Peyer's patch (tissue), 4 donors: ENCODE results near the gene WDR38.

Experiments
- POLR2A ChIP-seq, 2 donors: fragments of 450-650 bp; IDR thresholded peaks; one replicate each; pipeline ENCODE4 v1.5.1; 2017; ENCODE audit warnings: antibody characterized with exemption in 2 of 2, mild to moderate bottlenecking in 2 of 2, moderate library complexity in 2 of 2
- TF ChIP-seq, protein P1 (sequence below), 6 experiments: fragments of 450-650 bp in 4 of 6; fragments of 200-600 bp in 2 of 6; sonication (generic) in 1 of 6; IDR thresholded peaks; one replicate each; pipeline ENCODE4 v1.5.1; 2017 to 2019; ENCODE audit warnings: antibody characterized with exemption in 6 of 6, mild to moderate bottlenecking in 3 of 6, moderate library complexity in 1 of 6

DNA sequence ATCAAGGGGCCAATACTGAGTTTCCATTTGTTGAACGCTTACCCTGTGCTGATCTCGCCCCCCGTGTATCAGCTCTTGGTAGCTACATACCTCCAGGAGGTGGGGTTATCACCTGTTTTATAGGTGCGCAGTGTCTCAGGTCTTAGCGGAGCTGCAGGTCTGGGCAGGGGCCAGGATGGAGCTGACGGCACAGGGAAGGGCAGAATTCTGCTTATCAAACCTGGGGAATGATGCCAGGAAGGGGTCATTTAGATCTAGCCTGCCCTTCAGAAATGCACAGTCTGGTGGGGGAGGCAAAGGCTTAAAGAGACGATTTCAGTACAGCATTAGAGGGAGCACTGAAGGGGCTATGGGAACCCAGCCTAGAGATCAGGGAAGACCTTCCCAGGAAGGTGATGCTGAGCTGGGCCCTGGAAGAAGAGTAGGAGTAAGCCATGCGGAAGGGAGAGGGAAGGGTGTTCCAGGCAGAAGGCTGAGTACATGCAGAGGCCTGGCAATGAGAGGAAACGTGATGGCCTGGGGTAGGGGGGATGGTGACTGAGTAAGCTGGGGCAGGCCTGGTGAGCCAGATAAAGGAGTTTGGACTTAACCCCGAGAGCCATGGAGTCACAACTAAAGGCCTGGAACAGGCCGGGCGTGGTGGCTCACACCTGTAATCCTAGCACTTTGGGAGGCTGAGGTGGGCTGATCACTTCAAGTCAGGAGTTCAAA is 44.9 kb upstream of the WDR38 start:
- TF ChIP-seq POLR2A (IDR thresholded peaks at IDR 0.05) = no peak
- TF ChIP-seq, protein P1, sequence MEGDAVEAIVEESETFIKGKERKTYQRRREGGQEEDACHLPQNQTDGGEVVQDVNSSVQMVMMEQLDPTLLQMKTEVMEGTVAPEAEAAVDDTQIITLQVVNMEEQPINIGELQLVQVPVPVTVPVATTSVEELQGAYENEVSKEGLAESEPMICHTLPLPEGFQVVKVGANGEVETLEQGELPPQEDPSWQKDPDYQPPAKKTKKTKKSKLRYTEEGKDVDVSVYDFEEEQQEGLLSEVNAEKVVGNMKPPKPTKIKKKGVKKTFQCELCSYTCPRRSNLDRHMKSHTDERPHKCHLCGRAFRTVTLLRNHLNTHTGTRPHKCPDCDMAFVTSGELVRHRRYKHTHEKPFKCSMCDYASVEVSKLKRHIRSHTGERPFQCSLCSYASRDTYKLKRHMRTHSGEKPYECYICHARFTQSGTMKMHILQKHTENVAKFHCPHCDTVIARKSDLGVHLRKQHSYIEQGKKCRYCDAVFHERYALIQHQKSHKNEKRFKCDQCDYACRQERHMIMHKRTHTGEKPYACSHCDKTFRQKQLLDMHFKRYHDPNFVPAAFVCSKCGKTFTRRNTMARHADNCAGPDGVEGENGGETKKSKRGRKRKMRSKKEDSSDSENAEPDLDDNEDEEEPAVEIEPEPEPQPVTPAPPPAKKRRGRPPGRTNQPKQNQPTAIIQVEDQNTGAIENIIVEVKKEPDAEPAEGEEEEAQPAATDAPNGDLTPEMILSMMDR (IDR thresholded peaks at IDR 0.05) = no peak
